NCI-H2081 (cell line): ENCODE data around the gene CAPN8.

Experiments
- DNase-seq, 2 experiments: peaks; one replicate each; lab custom pipeline; 2025; lab: John Stamatoyannopoulos, UW

The CAPN8 gene

DNA sequence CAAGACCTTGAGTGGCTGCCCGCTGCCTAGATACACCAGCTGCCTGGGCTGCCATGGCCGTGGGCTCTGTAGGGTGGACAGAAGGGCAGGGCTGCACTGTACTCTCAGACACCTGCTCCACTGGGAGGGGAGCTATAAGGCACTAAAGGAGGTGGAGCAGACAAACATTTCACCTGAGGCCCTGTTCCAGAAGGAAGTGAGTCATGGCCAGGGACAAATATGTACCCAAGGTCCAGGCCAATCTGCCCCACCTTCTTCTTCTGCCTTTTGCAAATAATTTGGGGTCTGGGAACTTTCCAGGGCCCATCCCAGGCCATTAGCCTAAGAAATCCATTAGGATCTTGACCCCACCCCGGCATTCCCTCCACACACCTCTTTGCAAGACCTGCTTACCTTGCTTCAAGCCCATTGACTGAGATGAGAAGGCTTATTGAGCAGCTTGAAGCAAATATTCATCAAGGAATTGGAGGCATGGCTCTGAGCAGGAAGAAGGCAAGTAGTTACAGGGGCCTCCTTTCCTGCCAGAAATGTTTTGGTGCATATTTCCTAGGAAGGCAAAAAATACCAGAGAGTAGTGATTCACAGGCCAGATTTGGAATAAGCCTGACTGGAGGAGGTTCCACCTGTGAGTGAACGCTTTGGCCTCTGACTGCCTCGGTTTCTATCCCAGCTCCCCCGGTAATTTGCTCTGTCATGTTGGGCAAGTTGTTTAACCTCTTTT, at the start of gene CAPN8:
TSS of gene CAPN8 (minus strand) at position 110 of the 721 bp plus-strand sequence. CDS start at position 55, 55 bp downstream.
- no peak for DNase-seq

- DNase-seq: no peak
These were observed 49.5 kb upstream of the CAPN8 start for GRCh38 chr1:223714849-223715603.

DNA sequence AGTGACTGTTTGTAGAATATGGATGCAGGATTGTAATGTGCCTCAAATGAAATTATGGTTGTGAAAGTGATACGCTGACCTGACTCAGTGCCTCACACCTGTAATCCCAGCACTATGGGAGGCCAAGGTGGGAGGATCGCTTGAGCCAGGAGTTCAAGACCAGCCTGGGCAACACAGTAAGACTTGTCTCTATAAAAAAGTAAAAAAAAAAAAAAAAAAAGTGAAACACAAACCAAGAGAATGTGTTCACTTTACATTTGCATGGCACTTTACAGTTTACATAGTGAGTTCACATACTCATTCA, 48.9 kb upstream of the CAPN8 start:
- DNase-seq: no peak

- no peak for DNase-seq
These were observed 48.3 kb upstream of the CAPN8 start for GRCh38 chr1:223713546-223714420.

DNA sequence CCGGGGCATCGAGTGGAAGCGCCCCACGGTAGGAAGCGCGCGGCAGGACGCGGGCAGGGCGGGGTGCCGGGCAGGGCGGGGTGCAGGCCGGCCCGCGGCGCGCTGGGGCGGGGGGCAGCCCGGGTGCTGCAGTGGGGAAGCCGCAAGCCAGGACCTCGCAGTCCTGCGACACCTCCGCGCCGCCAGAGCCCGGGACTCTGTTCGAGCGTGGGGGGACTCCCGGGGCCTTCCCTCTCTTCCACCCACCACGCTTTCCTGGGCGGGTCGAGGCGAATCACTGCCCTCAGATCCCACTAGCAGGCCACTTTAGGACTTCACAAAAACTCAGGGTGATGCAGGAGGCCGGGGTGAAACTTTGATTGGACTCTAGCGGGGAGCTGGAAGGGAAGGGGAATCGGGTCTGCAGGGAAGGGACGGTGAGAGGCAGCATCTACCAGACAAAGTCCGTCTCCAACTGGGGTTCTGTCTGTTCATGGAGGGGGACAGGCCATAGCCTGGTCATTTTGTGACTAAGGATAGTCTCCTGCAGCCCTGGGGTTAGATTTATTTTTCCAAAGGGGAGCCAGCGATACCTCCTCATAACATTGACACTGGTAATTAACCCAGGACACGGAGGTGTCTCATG, 47.5 kb upstream of the CAPN8 start:
- peak in 1 of 2 experiments; percentile 44 for DNase-seq

GRCh38 chr1:223712194-223712849, 46.8 kb upstream of the CAPN8 start, which contains the start of gene CAPN2:
Gene CAPN2, plus strand, starts transcription at chr1:223712539. Its CDS starts 102 bp downstream, at chr1:223712641.
- DNase-seq: peak; percentile 76 to 77

GRCh38 chr1:223711747-223712193, 46.3 kb upstream of the CAPN8 start:
- no peak for DNase-seq

- DNase-seq: no peak
These were observed 45.7 kb upstream of the CAPN8 start for GRCh38 chr1:223711173-223711572.

DNA sequence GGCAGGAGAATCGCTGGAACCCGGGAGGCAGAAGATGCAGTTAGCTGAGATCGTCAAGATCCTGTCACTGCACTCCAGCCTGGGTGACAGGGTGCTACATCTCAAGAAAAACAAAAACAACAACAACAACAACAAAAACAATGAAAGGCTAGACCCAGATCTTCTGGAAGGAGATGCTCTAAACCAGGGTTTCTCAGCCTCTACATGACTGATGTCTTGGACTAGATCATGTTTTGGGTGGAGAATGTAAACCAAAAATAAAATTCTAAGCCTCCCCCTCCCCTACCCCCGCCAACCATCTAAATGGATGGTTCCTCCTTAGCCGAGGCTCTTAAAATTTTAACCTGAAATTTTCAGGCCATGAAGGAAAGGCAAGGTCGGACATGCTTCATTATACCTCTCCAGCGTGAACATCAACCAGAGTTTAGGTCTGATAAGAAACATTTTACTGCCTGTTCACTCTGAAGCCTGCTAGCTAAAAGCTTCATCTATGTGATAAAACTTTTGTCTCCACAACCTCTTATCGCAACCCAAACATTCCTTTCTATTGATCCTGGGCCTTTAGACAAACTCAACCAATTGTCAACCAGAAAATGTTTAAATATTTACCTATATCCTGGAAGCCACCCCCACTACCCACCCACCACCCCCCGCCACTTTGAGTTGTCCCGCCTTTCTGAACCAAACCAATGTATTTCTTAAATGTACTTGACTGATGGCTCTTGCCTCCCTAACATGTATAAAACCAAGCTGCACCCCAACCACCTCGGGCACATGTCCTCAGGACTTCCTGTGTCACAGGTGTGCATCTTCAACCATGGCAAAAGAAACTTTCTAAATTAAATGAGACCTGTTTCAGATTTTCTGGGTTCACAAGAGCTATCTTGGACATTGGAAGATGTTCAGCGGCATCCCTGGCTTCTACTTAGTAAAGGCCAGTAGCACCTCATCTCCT, 45.0 kb upstream of the CAPN8 start:
- no peak for DNase-seq

GRCh38 chr1:223709598-223709997, 44.1 kb upstream of the CAPN8 start:
- no peak for DNase-seq

DNA sequence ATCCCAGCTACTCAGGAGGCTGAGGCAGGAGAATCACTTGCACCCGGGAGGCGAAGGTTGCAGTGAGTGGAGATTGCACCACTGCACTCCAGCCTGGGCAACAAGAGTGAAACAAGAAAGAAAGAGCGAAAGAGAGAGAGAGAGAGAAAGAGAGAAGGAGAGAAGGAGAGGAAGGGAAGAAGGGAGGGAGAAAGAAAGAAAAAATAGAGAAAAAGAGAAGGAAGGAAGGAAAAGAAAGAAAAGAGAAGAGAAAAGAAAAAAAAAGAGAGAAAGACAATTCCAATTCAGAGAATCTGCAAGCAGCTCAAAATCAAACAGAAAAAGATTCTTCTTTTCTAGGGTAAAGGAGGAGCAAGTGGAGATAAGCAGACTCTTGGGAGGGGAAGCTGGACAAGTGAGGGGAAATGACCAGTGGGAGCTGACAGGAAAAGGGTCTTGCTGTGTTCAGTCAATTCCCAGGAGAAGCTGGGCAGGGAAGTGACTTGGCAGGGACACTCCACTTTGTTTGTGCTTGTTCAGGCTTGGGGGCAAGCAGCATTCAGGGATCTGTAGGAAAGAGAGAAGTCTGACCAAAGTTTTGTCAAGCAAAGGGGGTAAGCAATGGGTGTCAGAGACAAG, 43.3 kb upstream of the CAPN8 start:
- no peak for DNase-seq

DNA sequence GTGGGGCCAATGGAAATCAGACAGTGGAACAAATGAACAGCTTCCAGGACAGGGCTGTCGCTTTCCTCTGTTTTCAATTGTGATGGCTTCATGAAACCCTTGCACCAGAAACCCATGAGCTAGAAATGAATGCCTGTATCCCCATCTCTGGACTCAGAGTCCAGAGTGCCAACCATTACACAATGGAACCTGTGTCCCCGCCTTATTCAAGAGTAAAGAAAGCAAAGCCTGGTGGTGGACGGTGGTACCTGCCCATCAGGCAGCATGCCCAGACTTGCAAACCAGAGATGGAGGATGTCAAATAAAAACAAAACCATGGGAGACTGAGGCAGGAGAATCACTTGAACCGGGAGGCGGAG, 42.5 kb upstream of the CAPN8 start:
- DNase-seq: no peak

GRCh38 chr1:223707256-223708000, 41.9 kb upstream of the CAPN8 start:
- DNase-seq: no peak

DNA sequence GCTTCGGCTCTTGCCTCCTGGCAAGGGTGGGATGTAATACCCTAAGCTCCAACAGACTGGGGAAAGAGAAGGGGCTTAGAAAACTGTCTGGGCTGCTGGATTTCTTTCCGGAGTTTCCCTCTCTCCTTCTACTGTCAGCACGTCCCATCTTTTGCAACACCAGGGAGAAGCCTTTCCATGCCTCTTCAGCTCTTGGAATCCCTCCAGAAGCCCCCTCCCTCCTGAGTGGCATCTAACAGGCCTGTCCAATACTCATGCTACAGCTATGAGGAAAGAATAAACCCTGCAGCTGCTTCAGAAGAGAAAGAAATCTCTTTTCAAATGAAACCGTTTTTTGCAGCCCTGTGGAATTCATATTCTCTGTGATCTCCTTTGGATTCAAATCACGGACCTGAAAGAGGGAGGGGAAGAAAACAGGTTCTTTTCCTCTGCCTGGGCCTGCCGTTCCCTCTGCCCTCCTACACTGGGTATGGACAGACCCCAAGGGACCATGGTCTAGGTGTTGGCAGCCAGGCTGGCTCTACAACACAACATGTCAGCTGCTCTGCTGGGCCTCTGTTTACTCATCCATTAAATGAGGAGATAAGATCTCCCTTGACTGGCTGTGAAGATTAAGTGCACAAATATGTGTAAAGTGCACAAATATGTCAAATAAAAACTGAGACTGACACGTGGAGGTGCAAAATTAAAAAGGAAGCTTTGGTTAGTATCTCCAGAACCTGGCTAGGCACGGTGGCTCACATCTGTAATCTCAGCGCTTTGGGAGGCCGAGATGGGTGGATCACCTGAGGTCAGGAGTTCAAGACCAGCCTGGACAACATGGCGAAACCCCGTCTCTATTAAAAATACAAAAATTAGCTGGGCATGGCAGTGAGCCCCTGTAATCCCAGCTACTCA, 40.8 kb upstream of the CAPN8 start:
- peak in 1 of 2 experiments; percentile 21 for DNase-seq

GRCh38 chr1:223704921-223705878, 39.7 kb upstream of the CAPN8 start:
- no peak for DNase-seq

DNA sequence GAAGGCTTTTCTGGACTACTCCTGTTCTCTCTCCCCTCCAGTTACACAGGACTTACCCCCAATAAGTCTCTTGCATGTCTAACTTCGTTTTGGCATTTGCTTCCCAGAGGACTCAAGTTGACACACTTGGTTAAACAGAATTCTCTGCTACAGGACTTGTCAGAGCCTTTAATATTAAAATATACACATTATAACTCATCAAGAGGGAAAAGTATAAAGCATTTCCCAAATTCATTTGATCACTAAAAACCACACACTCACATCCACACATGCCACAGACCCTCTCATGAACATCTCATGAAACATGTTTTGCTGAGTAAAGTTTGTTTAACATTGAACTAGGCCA, 38.1 kb upstream of the CAPN8 start:
- no peak for DNase-seq
